IMR-90 (cell line): Measurements from ENCODE around the gene COL5A1. TPM values are rescaled to one million over a fixed set of nuclear protein-coding genes. Genes with fewer than 3 reads are reported as not detected.

Experiments used
- ATAC-seq: fragments of 200-7000 bp; cut with Tn5 transposase; 2 replicates; pipeline ENCODE4 v1.9.1; 2020; ENCODE audit warnings: low read depth, mild to moderate bottlenecking, moderate library complexity
- BruUV-seq: library from RNA; stranded (reverse); fragments of 400-500 nt; replicated peaks from 2 replicates; lab custom pipeline; 2021; lab: Mats Ljungman, UMichigan
- CTCF ChIA-PET: fragments of 300-600 bp; formaldehyde crosslinking; extraction: SDS; loops from one replicate; lab custom pipeline; 2021; ENCODE audit warnings: antibody characterized with exemption; lab: Yijun Ruan, JAX
- POLR2A ChIA-PET: fragments of 300-600 bp; sonication (Branson Sonifier 250); formaldehyde crosslinking; loops from one replicate; lab custom pipeline; 2022; ENCODE audit warnings: antibody characterized with exemption; ENCODE audit not compliant: unreplicated experiment; lab: Charles Lee
- DNase-seq: peaks from one replicate; pipeline ENCODE4 v3.0.0; 2013
- H2AFZ ChIP-seq: replicated peaks from 2 replicates; pipeline ENCODE3; 2013; ENCODE audit warnings: low read length, mild to moderate bottlenecking; ENCODE audit not compliant: poor library complexity
- H2AK5ac ChIP-seq: 2 replicates; pipeline ENCODE4 v1.6.1; 2013; ENCODE audit warnings: low read depth, low read length, inconsistent platforms
- H2AK9ac ChIP-seq: replicated peaks from 2 replicates; pipeline ENCODE3; 2013; ENCODE audit warnings: mild to moderate bottlenecking, low read depth, low read length, moderate library complexity; ENCODE audit not compliant: poor library complexity
- H2BK120ac ChIP-seq: 2 replicates; pipeline ENCODE4 v1.6.1; 2013; ENCODE audit warnings: low read depth, low read length, inconsistent platforms
- H2BK15ac ChIP-seq: 3 replicates; pipeline ENCODE4 v1.6.1; 2013; ENCODE audit warnings: low read depth, low read length, inconsistent platforms
- H2BK20ac ChIP-seq: 2 replicates; pipeline ENCODE4 v1.6.1; 2013; ENCODE audit warnings: low read depth, mild to moderate bottlenecking, inconsistent platforms, low read length, moderate library complexity
- H2BK5ac ChIP-seq: 2 replicates; pipeline ENCODE4 v1.6.1; 2013; ENCODE audit warnings: mild to moderate bottlenecking, low read depth, low read length, inconsistent platforms; ENCODE audit not compliant: poor library complexity, severe bottlenecking
- H3K14ac ChIP-seq: replicated peaks from 2 replicates; pipeline ENCODE4 v1.6.1; 2013; ENCODE audit warnings: low read depth, low read length, inconsistent platforms
- H3K18ac ChIP-seq: 2 replicates; pipeline ENCODE4 v1.6.1; 2013; ENCODE audit warnings: low read depth, low read length, control low read depth
- H3K23ac ChIP-seq: 2 replicates; pipeline ENCODE4 v1.6.1; 2013; ENCODE audit warnings: low read depth, low read length, inconsistent platforms
- H3K27ac ChIP-seq: 2 replicates; pipeline ENCODE4 v1.5.1; 2013; ENCODE audit warnings: mild to moderate bottlenecking, control low read depth, low read length; ENCODE audit not compliant: insufficient read depth
- H3K27me3 ChIP-seq: 2 replicates; pipeline ENCODE4 v1.6.1; 2013; ENCODE audit warnings: low read length; ENCODE audit not compliant: control insufficient read depth, insufficient read depth
- H3K36me3 ChIP-seq: 2 replicates; pipeline ENCODE4 v1.6.1; 2013; ENCODE audit warnings: low read length, mixed read lengths; ENCODE audit not compliant: control insufficient read depth, insufficient read depth
- H3K4ac ChIP-seq: 2 replicates; pipeline ENCODE4 v1.6.1; 2013; ENCODE audit warnings: low read depth, low read length, inconsistent platforms
- H3K4me1 ChIP-seq: 2 replicates; pipeline ENCODE4 v1.6.1; 2013; ENCODE audit warnings: low read length, mixed read lengths; ENCODE audit not compliant: control insufficient read depth, insufficient read depth
- H3K4me2 ChIP-seq: 2 replicates; pipeline ENCODE4 v1.6.1; 2013; ENCODE audit warnings: low read depth, mild to moderate bottlenecking, control low read depth, low read length, moderate library complexity
- H3K4me3 ChIP-seq: 2 replicates; pipeline ENCODE4 v1.5.1; 2013; ENCODE audit warnings: low read depth, mild to moderate bottlenecking, control low read depth, low read length, moderate library complexity; ENCODE audit not compliant: insufficient read depth
- H3K56ac ChIP-seq: 2 replicates; pipeline ENCODE4 v1.6.1; 2013; ENCODE audit warnings: low read length, inconsistent platforms; ENCODE audit not compliant: insufficient read depth; ENCODE audit errors: extremely low read depth
- H3K79me1 ChIP-seq, 2 experiments: 2 replicates each; pipeline ENCODE4 v1.6.1; 2013; ENCODE audit warnings: low read length in 2 of 2, inconsistent platforms in 1 of 2, low read depth in 1 of 2
- H3K9ac ChIP-seq: 2 replicates; pipeline ENCODE4 v1.6.1; 2013; ENCODE audit warnings: low read depth, low read length, control low read depth
- H3K9me1 ChIP-seq: 2 replicates; pipeline ENCODE4 v1.6.1; 2013; ENCODE audit warnings: low read length, inconsistent platforms; ENCODE audit not compliant: insufficient read depth
- H3K9me3 ChIP-seq: 2 replicates; pipeline ENCODE4 v1.6.1; 2013; ENCODE audit warnings: low read length; ENCODE audit not compliant: control insufficient read depth, insufficient read depth
- H4K20me1 ChIP-seq: 2 replicates; pipeline ENCODE4 v1.6.1; 2013; ENCODE audit warnings: low read length, inconsistent platforms; ENCODE audit not compliant: insufficient read depth
- H4K5ac ChIP-seq: 2 replicates; pipeline ENCODE4 v1.6.1; 2013; ENCODE audit warnings: mild to moderate bottlenecking, low read depth, low read length, control low read depth
- H4K8ac ChIP-seq, 2 experiments: 2 replicates each; pipeline ENCODE4 v1.6.1; 2013; ENCODE audit warnings: low read depth in 2 of 2, low read length in 2 of 2, control low read depth in 1 of 2, inconsistent platforms in 1 of 2
- H4K91ac ChIP-seq: 2 replicates; pipeline ENCODE4 v1.6.1; 2013; ENCODE audit warnings: low read depth, low read length, inconsistent platforms; ENCODE audit not compliant: insufficient read depth
- BHLHE40 ChIP-seq: fragments of 150-350 bp; IDR thresholded peaks from 2 replicates; pipeline ENCODE4 v1.6.1; 2016; ENCODE audit warnings: mild to moderate bottlenecking, low read depth, low read length
- CHD1 ChIP-seq: IDR thresholded peaks from 2 replicates; pipeline ENCODE4 v1.6.1; 2012; ENCODE audit warnings: low read depth, low read length, improper control_type of control experiment
- CTCF ChIP-seq: conservative IDR thresholded peaks from 2 replicates; pipeline ENCODE4 v1.5.1; 2012; ENCODE audit warnings: mild to moderate bottlenecking, low read depth, low read length, improper control_type of control experiment
- FOS ChIP-seq: fragments of 150-350 bp; IDR thresholded peaks from 2 replicates; pipeline ENCODE4 v1.6.1; 2016; ENCODE audit warnings: low read depth, low read length
- MAZ ChIP-seq: IDR thresholded peaks from 2 replicates; pipeline ENCODE4 v1.6.1; 2012; ENCODE audit warnings: low read depth, mild to moderate bottlenecking, low read length, improper control_type of control experiment, moderate library complexity, borderline replicate concordance
- MXI1 ChIP-seq: IDR thresholded peaks from 2 replicates; pipeline ENCODE4 v1.6.1; 2012; ENCODE audit warnings: low read depth, mild to moderate bottlenecking, low read length, moderate library complexity, borderline replicate concordance
- RAD21 ChIP-seq: IDR thresholded peaks from 2 replicates; pipeline ENCODE4 v1.6.1; 2012; ENCODE audit warnings: low read length, improper control_type of control experiment
- RCOR1 ChIP-seq: IDR thresholded peaks from 2 replicates; pipeline ENCODE4 v1.6.1; 2012; ENCODE audit warnings: mild to moderate bottlenecking, low read length, improper control_type of control experiment; ENCODE audit not compliant: insufficient replicate concordance
- RFX5 ChIP-seq: IDR thresholded peaks from 2 replicates; pipeline ENCODE4 v1.8.0; 2012; ENCODE audit warnings: low read depth, mild to moderate bottlenecking, low read length, moderate library complexity
- SMC3 ChIP-seq: fragments of 150-350 bp; IDR thresholded peaks from 2 replicates; pipeline ENCODE4 v1.6.1; 2016; ENCODE audit warnings: low read depth, mild to moderate bottlenecking, antibody characterized with exemption, low read length, moderate library complexity
- USF2 ChIP-seq: fragments of 150-350 bp; IDR thresholded peaks from 2 replicates; pipeline ENCODE4 v1.6.1; 2017; ENCODE audit warnings: mild to moderate bottlenecking, antibody characterized with exemption, low read length, low read depth
- WGBS, 2 experiments: methylation state at CpG; one replicate each; pipeline versions ENCODE4 v1.1.5 to v1.1.7; 2013; ENCODE audit warnings: missing lambda C conversion rate in 2 of 2; ENCODE audit not compliant: insufficient read length in 1 of 2; ENCODE audit errors: extremely low coverage in 2 of 2; 5-methylcytosine and 5-hydroxymethylcytosine counted together
- dilution Hi-C: fragments of 300-500 bp; cut with HindIII; formaldehyde crosslinking; loops from one replicate; pipeline ENCODE4 v1.14.3; 2018; ENCODE audit warnings: low sequenced_read_pairs; ENCODE audit not compliant: unreplicated experiment
- in situ Hi-C: fragments of 300-500 bp; cut with MboI; formaldehyde crosslinking; loops from 3 replicates; pipeline ENCODE4 v1.14.3; 2019; ENCODE audit warnings: low sequenced_read_pairs, inconsistent platforms, mixed read lengths
- intact Hi-C: fragments of 100-400 bp; cut with micrococcal nuclease; formaldehyde crosslinking; loops from 2 replicates; pipeline ENCODE4 v1.10.0; 2022
- polyA plus RNA-seq, 3 experiments: library from polyadenylated mRNA; depleted of rRNA; stranded (reverse); fragments of >200 nt; gene quantifications; 2 replicates each; pipeline ENCODE4 v1.2.3, GENCODE V29; 2012; ENCODE audit warnings: low replicate concordance in 1 of 3
- total RNA-seq: library from RNA; depleted of rRNA; stranded (reverse); fragments of >200 nt; gene quantifications from 2 replicates; pipeline ENCODE4 v1.2.3, GENCODE V29; 2012

COL5A1 gene
- total and polyA plus RNA-seq, 2 of the 4 experiments (the other 2 are of a cell fraction): 19.2 to 173 TPM

GRCh38 chr9:134777153-134777552, 135.6 kb downstream of the COL5A1 start:
- H3K56ac ChIP-seq: peak overlapping the region; percentile 17; the same call in 1 of the 2 replicates
- peak overlapping the region; percentile 24 for H2AFZ ChIP-seq
- H4K8ac ChIP-seq: peak overlapping the region; percentile 24 to 72; a peak in 1 of 4 replicates
- ChIA-PET POLR2A (no interaction called here), CTCF (no interaction called here)
- H4K20me1 ChIP-seq: peaks cover 41% of the 10 kb centered on the region
- no peaks in the 10 kb centered on the region for H3K9me3 ChIP-seq
- H2AK9ac ChIP-seq: peak overlapping the region; percentile 85
- TF ChIP-seq FOS (no peak), USF2 (no peak), SMC3 (no peak), MXI1 (no peak), BHLHE40 (no peak), RCOR1 (no peak), RAD21 (no peak), CHD1 (no peak), CTCF (no peak), MAZ (no peak), RFX5 (no peak)
- H3K9me1 ChIP-seq: peaks cover 28% of the 10 kb centered on the region
- intact Hi-C loops: loop anchor here (10.0 kb wide), 1 partner anchor 638 kb away; no protein-coding TSS in a partner anchor
- DNase-seq (no peak), ATAC-seq (no peak)
- no peak overlapping the region for H3K4me2 ChIP-seq
- H2BK20ac ChIP-seq: peak overlapping the region; percentile 11
- H3K79me1 ChIP-seq: peaks cover 22 to 68% of the 10 kb centered on the region in 2 experiments
- peak overlapping the region; percentile 84 for H4K91ac ChIP-seq
- in situ Hi-C loops: no loop called here
- no peak overlapping the region for H2BK15ac ChIP-seq
- H2AK5ac ChIP-seq: peak overlapping the region; percentile 79
- H3K4me1 ChIP-seq: peaks cover 44% of the 10 kb centered on the region
- H3K9ac ChIP-seq: peak overlapping the region; percentile 20; the same call in 1 of the 2 replicates
- peak overlapping the region; percentile 47 for H3K14ac ChIP-seq
- no TSS peak for BruUV-seq
- H2BK120ac ChIP-seq: peak overlapping the region; percentile 87
- peaks cover 85% of the 10 kb centered on the region for H3K36me3 ChIP-seq
- H3K4ac ChIP-seq: peak overlapping the region; percentile 92
- peak overlapping the region; percentile 12 for H4K5ac ChIP-seq
- H3K23ac ChIP-seq: peak overlapping the region; percentile 65; the same call in 1 of the 2 replicates
- peak overlapping the region; percentile 77 for H2BK5ac ChIP-seq
- no peaks in the 10 kb centered on the region for H3K27me3 ChIP-seq
- H3K27ac ChIP-seq: peak overlapping the region; percentile 77; the same call in 1 of the 2 replicates
- dilution Hi-C loops: no loop called here
- no peak overlapping the region for H3K4me3 ChIP-seq
- WGBS, 2 experiments: 71% methylated on average over 1 of the region's 13 CpGs; no CpG with 5 or more reads in 1 of the 2 experiments
- H3K18ac ChIP-seq: peak overlapping the region; percentile 30
